ENCODE results near the gene PCSK1. TPM values are rescaled to one million over a fixed set of nuclear protein-coding genes. Genes with fewer than 3 reads are reported as not detected.
"Not testable (repeated sequence)": the region's sequence is repeated elsewhere in the genome, so short reads cannot be mapped to it uniquely, and the experiment has no call there.

The PCSK1 gene
- total and polyA plus RNA-seq, 2 experiments from 2014 or later, result 0.86 to 1.2 TPM

DNA sequence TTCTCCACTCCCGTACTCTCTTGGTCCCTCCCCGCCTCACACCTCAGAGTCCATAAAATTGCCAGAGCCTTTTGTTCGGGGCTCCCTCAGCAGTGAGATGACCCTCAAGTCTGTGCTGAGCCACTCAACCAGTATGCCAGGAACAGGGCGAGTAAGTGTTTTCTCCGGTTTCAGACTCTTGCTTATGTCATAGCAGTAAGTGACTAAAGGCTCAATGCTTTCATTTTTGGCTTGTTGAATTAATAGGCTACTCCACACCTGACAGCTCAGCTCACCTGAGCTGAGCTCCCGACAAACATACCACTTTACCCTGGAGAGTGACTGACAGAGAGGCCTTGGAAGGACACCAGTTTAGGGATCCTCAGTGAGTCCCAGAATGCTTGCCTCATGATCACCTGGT, 30.5 kb downstream of the PCSK1 start:
- Histone ChIP-seq H2AFZ (0 out of 2 replicates have a peak overlapping the region, but pooled peaks have one; percentile 7), H4K20me1 (ENCODE audit: insufficient read depth) (no peaks in the 10 kb centered on the region), H3K27me3 (replicated peaks; ENCODE audit: insufficient read depth) (no peaks in the 10 kb centered on the region)

DNA sequence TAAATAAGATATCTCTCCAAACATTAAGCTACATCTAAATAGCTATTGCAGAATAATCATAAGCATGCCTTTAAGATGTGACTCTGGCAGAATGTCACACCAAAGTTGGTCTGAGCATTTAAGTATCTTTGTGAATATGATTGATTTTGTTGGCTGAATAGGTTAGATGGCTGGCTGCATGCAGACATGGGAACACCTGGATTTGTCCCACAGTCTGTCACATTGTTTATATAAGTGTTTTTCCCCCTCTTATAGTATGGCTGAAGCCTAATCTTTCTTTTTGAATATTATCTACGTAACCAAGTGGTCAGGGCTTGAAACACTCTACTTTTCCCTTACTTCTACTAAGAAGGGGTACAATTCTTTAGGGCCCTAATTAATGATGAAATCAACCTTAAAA, 36.2 kb downstream of the PCSK1 start:
- no peaks in the 10 kb centered on the region for H3K4me1 ChIP-seq (ENCODE audit: insufficient read depth)
- no peaks in the 10 kb centered on the region for H3K27me3 ChIP-seq (replicated peaks; ENCODE audit: insufficient read depth)
- H3K79me2 ChIP-seq (ENCODE audit: insufficient read depth), result no peaks in the 10 kb centered on the region
- 91 to 95% methylated on average over 1 of the region's 1 CpG for WGBS, 2 experiments (ENCODE audit: low coverage in 1 of 2, low lambda C conversion rate in 2 of 2, missing lambda C conversion rate in 2 of 2)
- H3K4me3 ChIP-seq, result no peak overlapping the region
- no peak overlapping the region for H3K4me2 ChIP-seq (ENCODE audit: unreplicated experiment)
- no peak overlapping the region for H3K27ac ChIP-seq
- no peak overlapping the region for H3K9ac ChIP-seq
- no peak overlapping the region for H2AFZ ChIP-seq
- no peaks in the 10 kb centered on the region for H3K9me2 ChIP-seq (ENCODE audit: insufficient read depth)
- H4K20me1 ChIP-seq (ENCODE audit: insufficient read depth), result no peaks in the 10 kb centered on the region
- no peaks in the 10 kb centered on the region for H3F3A ChIP-seq (ENCODE audit: insufficient read depth)
- in situ Hi-C loops (cut with MboI), result no loop called here
- H3K9me3 ChIP-seq (ENCODE audit: low read depth), result no peaks in the 10 kb centered on the region
- DNase-seq, result no peak
- H3K36me3 ChIP-seq (ENCODE audit: low read depth), result no peaks in the 10 kb centered on the region
- TF ChIP-seq EZH2phosphoT487 (IDR thresholded peaks at IDR 0.05; ENCODE audit: insufficient read depth, low read depth), result no peak
- no peak for TF ChIP-seq EZH2 (IDR thresholded peaks at IDR 0.05; ENCODE audit: insufficient read depth, poor library complexity, severe bottlenecking)

More for the DNA sequence above, 30.5 kb downstream of the PCSK1 start:
- Histone ChIP-seq H3K27ac (no peak overlapping the region), H3K4me1 (ENCODE audit: insufficient read depth) (0 out of 2 replicates have a peak, but pooled peaks cover under 1% of the 10 kb centered on the region), H3K79me2 (ENCODE audit: insufficient read depth) (no peaks in the 10 kb centered on the region), H3K9me3 (ENCODE audit: low read depth) (no peaks in the 10 kb centered on the region), H3K9me2 (ENCODE audit: insufficient read depth) (no peaks in the 10 kb centered on the region), H3K9ac (no peak overlapping the region), H3K4me2 (ENCODE audit: unreplicated experiment) (no peak overlapping the region), H3K36me3 (ENCODE audit: low read depth) (no peaks in the 10 kb centered on the region), H3F3A (ENCODE audit: insufficient read depth) (peaks cover 5% of the 10 kb centered on the region), H3K4me3 (no peak overlapping the region)
- 52 to 58% methylated on average over 6 of the region's 6 CpGs for WGBS, 2 experiments (ENCODE audit: low coverage in 1 of 2, low lambda C conversion rate in 2 of 2, missing lambda C conversion rate in 2 of 2)
- peak; percentile 20 for DNase-seq
- in situ Hi-C loops (cut with MboI), result no loop called here
- no peak for TF ChIP-seq EZH2 (IDR thresholded peaks at IDR 0.05; ENCODE audit: insufficient read depth, poor library complexity, severe bottlenecking)
- TF ChIP-seq EZH2phosphoT487 (IDR thresholded peaks at IDR 0.05; ENCODE audit: insufficient read depth, low read depth), result no peak

DNA sequence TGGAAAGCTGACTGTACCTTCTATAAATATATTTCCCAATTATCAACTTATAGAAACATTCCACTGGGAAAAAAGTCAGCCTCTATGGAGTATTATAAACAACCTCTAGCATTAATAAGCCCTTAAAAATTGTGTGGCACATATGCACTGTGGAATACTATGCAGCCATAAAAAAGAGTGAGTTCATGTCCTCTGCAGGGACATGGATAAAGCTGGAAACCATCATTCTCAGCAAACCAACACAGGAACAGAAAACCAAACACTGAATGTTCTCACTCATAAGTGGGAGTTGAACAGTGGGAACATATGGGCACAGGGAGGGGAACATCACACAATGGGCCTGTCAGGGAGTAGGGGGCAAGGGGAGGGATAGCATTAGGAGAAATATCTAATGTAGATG, 37.8 kb downstream of the PCSK1 start:
- H3K27me3 ChIP-seq (replicated peaks; ENCODE audit: insufficient read depth); H4K20me1 ChIP-seq (ENCODE audit: insufficient read depth); H3K4me2 ChIP-seq (ENCODE audit: unreplicated experiment); H3K36me3 ChIP-seq (ENCODE audit: low read depth); H3K79me2 ChIP-seq (ENCODE audit: insufficient read depth); H3K4me3 ChIP-seq; H3K9me2 ChIP-seq (ENCODE audit: insufficient read depth); H3F3A ChIP-seq (ENCODE audit: insufficient read depth); DNase-seq; H3K9me3 ChIP-seq (ENCODE audit: low read depth); H2AFZ ChIP-seq; in situ Hi-C loops (cut with MboI); H3K27ac ChIP-seq; H3K4me1 ChIP-seq (ENCODE audit: insufficient read depth); H3K9ac ChIP-seq: not testable (repeated sequence)

DNA sequence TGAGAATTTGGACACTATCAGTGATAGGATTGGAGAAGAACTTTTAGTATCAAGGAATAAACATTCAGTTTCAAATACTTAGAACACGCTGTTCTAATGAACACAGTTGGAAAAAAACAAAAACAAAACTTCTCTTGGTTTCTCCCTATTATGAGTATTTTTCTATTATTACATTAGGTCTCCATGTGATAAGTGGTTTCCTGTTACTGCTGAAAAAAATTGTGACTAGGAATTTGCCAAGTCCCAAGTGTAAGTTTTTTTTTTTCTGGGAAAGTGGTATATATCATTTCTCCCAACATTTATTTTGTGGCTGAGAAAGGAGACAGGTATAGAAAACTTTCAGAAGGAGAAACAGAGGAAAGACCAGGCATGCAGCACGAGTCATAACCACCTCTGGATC, 41.1 kb downstream of the PCSK1 start:
- H3K4me3 ChIP-seq, result no peak overlapping the region
- in situ Hi-C loops (cut with MboI), result no loop called here
- no peaks in the 10 kb centered on the region for H3K79me2 ChIP-seq (ENCODE audit: insufficient read depth)
- H2AFZ ChIP-seq, result no peak overlapping the region
- TF ChIP-seq EZH2 (IDR thresholded peaks at IDR 0.05; ENCODE audit: insufficient read depth, poor library complexity, severe bottlenecking) (no peak), EZH2phosphoT487 (IDR thresholded peaks at IDR 0.05; ENCODE audit: insufficient read depth, low read depth) (no peak)
- H3K36me3 ChIP-seq (ENCODE audit: low read depth), result no peaks in the 10 kb centered on the region
- no peaks in the 10 kb centered on the region for H3K9me3 ChIP-seq (ENCODE audit: low read depth)
- no peak overlapping the region for H3K27ac ChIP-seq
- H3K9ac ChIP-seq, result no peak overlapping the region
- no peaks in the 10 kb centered on the region for H3K27me3 ChIP-seq (replicated peaks; ENCODE audit: insufficient read depth)
- no peaks in the 10 kb centered on the region for H3K9me2 ChIP-seq (ENCODE audit: insufficient read depth)
- no peak overlapping the region for H3K4me2 ChIP-seq (ENCODE audit: unreplicated experiment)
- H4K20me1 ChIP-seq (ENCODE audit: insufficient read depth), result no peaks in the 10 kb centered on the region
- no peak for DNase-seq
- no peaks in the 10 kb centered on the region for H3F3A ChIP-seq (ENCODE audit: insufficient read depth)
- 74 to 76% methylated on average over 2 of the region's 2 CpGs for WGBS, 2 experiments (ENCODE audit: low coverage in 1 of 2, low lambda C conversion rate in 2 of 2, missing lambda C conversion rate in 2 of 2)
- H3K4me1 ChIP-seq (ENCODE audit: insufficient read depth), result no peaks in the 10 kb centered on the region

DNA sequence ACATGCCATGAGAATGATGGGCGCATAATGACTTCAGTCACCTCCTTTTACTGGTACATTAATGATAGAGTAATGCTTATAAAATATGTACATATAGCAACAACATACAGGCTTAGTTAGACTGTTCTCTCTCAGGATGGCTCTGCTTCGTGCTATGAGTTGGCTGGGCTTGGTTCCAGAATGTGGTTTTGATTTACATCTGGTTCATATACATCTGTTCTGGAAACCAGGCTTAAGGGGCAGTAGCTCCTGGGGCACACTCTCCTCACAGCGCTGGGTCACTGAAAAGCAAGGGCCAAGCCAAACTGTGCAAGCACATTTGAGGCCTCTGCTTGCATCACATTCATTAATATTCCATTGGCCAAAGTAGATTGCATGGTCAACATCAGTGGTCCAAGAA, 44.9 kb downstream of the PCSK1 start:
- no peaks in the 10 kb centered on the region for H3K9me3 ChIP-seq (ENCODE audit: low read depth)
- H3K36me3 ChIP-seq (ENCODE audit: low read depth), result no peaks in the 10 kb centered on the region
- H3K9ac ChIP-seq, result no peak overlapping the region
- peak; percentile 26 for DNase-seq
- no peak overlapping the region for H3K4me2 ChIP-seq (ENCODE audit: unreplicated experiment)
- in situ Hi-C loops (cut with MboI), result no loop called here
- no peak overlapping the region for H3K27ac ChIP-seq
- H3K79me2 ChIP-seq (ENCODE audit: insufficient read depth), result no peaks in the 10 kb centered on the region
- no peaks in the 10 kb centered on the region for H4K20me1 ChIP-seq (ENCODE audit: insufficient read depth)
- H2AFZ ChIP-seq, result no peak overlapping the region
- no peaks in the 10 kb centered on the region for H3K9me2 ChIP-seq (ENCODE audit: insufficient read depth)
- TF ChIP-seq EZH2phosphoT487 (IDR thresholded peaks at IDR 0.05; ENCODE audit: insufficient read depth, low read depth) (no peak), EZH2 (IDR thresholded peaks at IDR 0.05; ENCODE audit: insufficient read depth, poor library complexity, severe bottlenecking) (no peak)
- H3F3A ChIP-seq (ENCODE audit: insufficient read depth), result 0 out of 2 replicates have a peak, but pooled peaks cover 9% of the 10 kb centered on the region
- 68 to 70% methylated on average over 3 of the region's 3 CpGs for WGBS, 2 experiments (ENCODE audit: low coverage in 1 of 2, low lambda C conversion rate in 2 of 2, missing lambda C conversion rate in 2 of 2)
- no peak overlapping the region for H3K4me3 ChIP-seq
- H3K4me1 ChIP-seq (ENCODE audit: insufficient read depth), result peaks cover 11% of the 10 kb centered on the region
- no peaks in the 10 kb centered on the region for H3K27me3 ChIP-seq (replicated peaks; ENCODE audit: insufficient read depth)

Measured in GM23248 (cell line).